OCI-LY3 (cell line): ENCODE measurements around the gene C2orf80.
"Not testable (repeated sequence)": the region's sequence is repeated elsewhere in the genome, so short reads cannot be mapped to it uniquely, and the experiment has no call there.

Experiments
- H2AFZ ChIP-seq: fragments of 200-600, 300-600 bp; shearing (Covaris generic); 2 replicates; pipeline ENCODE4 v1.6.0; 2014; ENCODE audit warnings: antibody characterized with exemption, low read depth, low read length
- H3K27ac ChIP-seq: fragments of 200-600, 300-600 bp; sonication (generic); 2 replicates; pipeline ENCODE4 v1.5.1; 2014; ENCODE audit warnings: mild to moderate bottlenecking, low read length, moderate library complexity, mixed read lengths
- H3K27me3 ChIP-seq: fragments of 200-600, 300-600 bp; sonication (generic); 2 replicates; pipeline ENCODE4 v1.6.1; 2014; ENCODE audit warnings: low read depth, low read length, mixed read lengths
- H3K36me3 ChIP-seq: fragments of 200-600, 300-600 bp; sonication (generic); replicated peaks from 2 replicates; pipeline ENCODE3; 2014; ENCODE audit warnings: low read depth, low read length, mixed read lengths
- H3K4me1 ChIP-seq: fragments of 300-600, 200-600 bp; sonication (generic); 2 replicates; pipeline ENCODE4 v1.6.1; 2014; ENCODE audit warnings: low read length, mixed read lengths
- H3K4me2 ChIP-seq: fragments of 200-600, 300-600 bp; sonication (generic); 2 replicates; pipeline ENCODE4 v1.6.1; 2014; ENCODE audit warnings: low read length, mixed read lengths
- H3K4me3 ChIP-seq: fragments of 300-600, 200-600 bp; sonication (generic); 2 replicates; pipeline ENCODE4 v1.5.1; 2014; ENCODE audit warnings: antibody characterized with exemption, mild to moderate bottlenecking, low read length, moderate library complexity
- H3K79me2 ChIP-seq: fragments of 300-600, 200-600 bp; shearing (Covaris generic); 2 replicates; pipeline ENCODE4 v1.6.1; 2014; ENCODE audit warnings: mild to moderate bottlenecking, low read length, mixed read lengths
- H3K9ac ChIP-seq: fragments of 300-600, 200-600 bp; shearing (Covaris generic); 2 replicates; pipeline ENCODE4 v1.6.0; 2014; ENCODE audit warnings: mild to moderate bottlenecking, low read length, moderate library complexity
- H3K9me3 ChIP-seq: fragments of 200-600, 300-600 bp; shearing (Covaris generic); 2 replicates; pipeline ENCODE4 v1.6.1; 2014; ENCODE audit warnings: low read length, mixed read lengths; ENCODE audit not compliant: insufficient read depth
- H4K20me1 ChIP-seq: fragments of 200-600, 300-600 bp; sonication (generic); 2 replicates; pipeline ENCODE4 v1.6.1; 2016; ENCODE audit warnings: low read length, mixed read lengths; ENCODE audit not compliant: insufficient read depth
- EZH2phosphoT487 ChIP-seq: fragments of 200-600 bp; shearing (Covaris generic); IDR thresholded peaks from 2 replicates; pipeline ENCODE4 v1.6.1; 2018; ENCODE audit warnings: antibody characterized with exemption, mixed run types, low read depth
- TF ChIP-seq, protein P1 (sequence below): fragments of 200-600, 300-600 bp; sonication (generic); IDR thresholded peaks from 2 replicates; pipeline ENCODE4 v1.5.1; 2014; ENCODE audit warnings: antibody characterized with exemption, low read length, low read depth

Gene C2orf80

DNA sequence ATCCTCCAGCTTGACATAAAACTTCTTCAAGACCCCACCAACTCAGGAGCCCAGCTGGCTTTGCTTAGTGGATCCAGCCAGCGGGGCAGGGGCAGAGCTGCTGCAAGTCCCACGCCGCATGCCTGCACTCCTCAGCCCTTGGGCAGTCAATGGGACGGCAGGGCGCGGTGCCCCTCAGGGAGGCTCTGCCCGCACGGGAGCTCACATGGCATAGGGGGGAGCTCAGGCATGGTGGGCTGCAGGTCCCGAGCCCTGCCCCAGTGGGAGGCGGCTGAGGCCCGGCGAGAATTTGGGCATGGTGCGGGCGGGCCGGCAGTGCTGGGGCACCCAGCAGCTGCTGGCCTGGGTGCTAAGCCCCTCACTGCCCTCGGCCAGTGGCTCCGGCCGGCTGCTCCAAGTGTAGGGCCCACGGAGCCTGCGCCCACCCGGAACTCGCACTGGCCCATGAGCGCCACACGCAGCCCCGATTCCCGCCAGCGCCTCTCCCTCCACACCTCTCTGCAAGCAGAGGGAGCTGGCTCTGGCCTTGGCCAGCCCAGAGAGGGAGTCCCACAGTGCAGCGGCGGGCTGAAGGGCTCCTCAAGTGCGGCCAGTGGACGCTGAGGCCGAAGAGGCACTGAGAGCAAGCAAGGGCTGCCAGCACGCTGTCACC lies 37.9 kb upstream of the C2orf80 start:
- Histone ChIP-seq H3K4me2 (no peak overlapping the region), H4K20me1 (no peaks in the 10 kb centered on the region), H3K9me3 (no peaks in the 10 kb centered on the region), H3K4me3 (no peak overlapping the region), H3K36me3 (no peaks in the 10 kb centered on the region), H3K27ac (no peak overlapping the region), H2AFZ (no peak overlapping the region), H3K27me3 (no peaks in the 10 kb centered on the region), H3K79me2 (no peaks in the 10 kb centered on the region), H3K4me1 (no peaks in the 10 kb centered on the region), H3K9ac (no peak overlapping the region)
- TF ChIP-seq, protein P1, sequence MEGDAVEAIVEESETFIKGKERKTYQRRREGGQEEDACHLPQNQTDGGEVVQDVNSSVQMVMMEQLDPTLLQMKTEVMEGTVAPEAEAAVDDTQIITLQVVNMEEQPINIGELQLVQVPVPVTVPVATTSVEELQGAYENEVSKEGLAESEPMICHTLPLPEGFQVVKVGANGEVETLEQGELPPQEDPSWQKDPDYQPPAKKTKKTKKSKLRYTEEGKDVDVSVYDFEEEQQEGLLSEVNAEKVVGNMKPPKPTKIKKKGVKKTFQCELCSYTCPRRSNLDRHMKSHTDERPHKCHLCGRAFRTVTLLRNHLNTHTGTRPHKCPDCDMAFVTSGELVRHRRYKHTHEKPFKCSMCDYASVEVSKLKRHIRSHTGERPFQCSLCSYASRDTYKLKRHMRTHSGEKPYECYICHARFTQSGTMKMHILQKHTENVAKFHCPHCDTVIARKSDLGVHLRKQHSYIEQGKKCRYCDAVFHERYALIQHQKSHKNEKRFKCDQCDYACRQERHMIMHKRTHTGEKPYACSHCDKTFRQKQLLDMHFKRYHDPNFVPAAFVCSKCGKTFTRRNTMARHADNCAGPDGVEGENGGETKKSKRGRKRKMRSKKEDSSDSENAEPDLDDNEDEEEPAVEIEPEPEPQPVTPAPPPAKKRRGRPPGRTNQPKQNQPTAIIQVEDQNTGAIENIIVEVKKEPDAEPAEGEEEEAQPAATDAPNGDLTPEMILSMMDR: no peak
- TF ChIP-seq EZH2phosphoT487: no peak

DNA sequence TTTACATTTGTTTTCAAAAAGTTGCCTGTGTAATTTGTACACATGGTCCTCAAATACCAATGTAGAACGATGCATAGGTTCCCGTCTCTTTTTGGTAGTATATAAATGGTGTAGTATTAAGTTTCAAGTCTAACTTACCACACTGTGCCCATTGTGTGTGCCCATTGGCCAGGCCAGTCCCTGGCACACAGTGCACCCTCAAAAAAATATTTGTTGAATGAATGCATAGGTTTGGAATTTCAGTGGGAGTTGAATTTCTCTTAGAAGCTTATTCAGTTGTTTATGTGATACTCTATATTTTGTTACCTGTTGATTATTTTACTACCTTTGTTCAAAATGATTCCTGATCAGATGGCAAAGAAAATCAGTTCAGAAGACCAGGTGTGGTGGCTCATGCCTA lies 35.0 kb upstream of the C2orf80 start:
- Histone ChIP-seq H3K9me3 (no peaks in the 10 kb centered on the region), H3K36me3 (no peaks in the 10 kb centered on the region), H3K4me3 (no peak overlapping the region), H4K20me1 (no peaks in the 10 kb centered on the region), H3K27ac (no peak overlapping the region), H3K4me1 (no peaks in the 10 kb centered on the region), H3K4me2 (no peak overlapping the region), H3K27me3 (no peaks in the 10 kb centered on the region), H2AFZ (no peak overlapping the region), H3K79me2 (no peaks in the 10 kb centered on the region), H3K9ac (no peak overlapping the region)
- TF ChIP-seq EZH2phosphoT487: no peak
- TF ChIP-seq, protein P1: no peak

DNA sequence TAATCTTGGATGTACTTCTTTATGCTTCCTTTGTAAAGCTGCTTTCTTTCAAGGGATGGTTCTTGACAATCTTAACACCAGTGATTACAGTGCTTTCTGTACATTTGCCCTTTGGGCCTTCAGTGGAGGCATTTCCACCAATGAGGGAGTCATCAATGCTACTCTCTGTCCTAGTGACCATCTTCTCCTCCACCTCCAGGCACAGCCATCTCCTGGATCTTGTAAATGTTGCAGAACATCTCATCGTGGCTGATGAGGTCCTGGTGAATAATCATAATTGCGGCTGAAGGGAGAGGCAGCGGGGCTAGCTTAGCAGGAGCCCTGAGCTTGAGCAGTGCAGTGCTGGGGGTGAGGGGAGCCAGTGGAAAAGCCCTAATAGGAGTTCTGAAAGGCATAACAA lies 32.5 kb upstream of the C2orf80 start:
- Histone ChIP-seq H3K79me2 (no peaks in the 10 kb centered on the region), H3K4me3 (no peak overlapping the region), H3K36me3 (no peaks in the 10 kb centered on the region), H3K9ac (no peak overlapping the region), H3K4me2 (no peak overlapping the region), H3K9me3 (no peaks in the 10 kb centered on the region), H3K4me1 (no peaks in the 10 kb centered on the region), H3K27me3 (no peaks in the 10 kb centered on the region), H2AFZ (no peak overlapping the region), H4K20me1 (no peaks in the 10 kb centered on the region), H3K27ac (no peak overlapping the region)
- TF ChIP-seq, protein P1: no peak
- TF ChIP-seq EZH2phosphoT487: no peak

DNA sequence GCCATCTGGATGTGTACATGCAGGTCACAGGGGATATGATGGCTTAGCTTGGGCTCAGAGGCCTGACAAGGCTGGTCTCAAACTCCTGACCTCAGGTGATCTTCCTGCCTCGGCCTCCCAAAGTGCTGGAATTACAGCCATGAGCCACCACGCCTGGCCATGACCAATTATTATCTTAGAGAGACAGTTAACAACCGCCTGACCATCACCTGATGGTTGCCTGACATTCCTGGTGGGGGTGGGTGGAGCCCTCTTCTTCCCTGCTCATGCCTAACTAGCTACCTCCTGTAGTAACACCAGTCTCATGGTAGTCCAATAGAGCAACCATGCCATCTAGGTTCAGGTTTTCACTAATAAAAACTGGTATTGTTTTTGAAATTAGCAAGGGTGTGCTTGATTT lies 32.0 kb upstream of the C2orf80 start:
- not testable (repeated sequence) for H3K4me1 ChIP-seq, H3K4me2 ChIP-seq, H3K4me3 ChIP-seq, H3K9ac ChIP-seq, H4K20me1 ChIP-seq, H3K79me2 ChIP-seq, H3K27ac ChIP-seq, H3K9me3 ChIP-seq, H3K27me3 ChIP-seq, H2AFZ ChIP-seq, H3K36me3 ChIP-seq
